ENCODE data around the gene CEP72.

The CEP72 gene

DNA sequence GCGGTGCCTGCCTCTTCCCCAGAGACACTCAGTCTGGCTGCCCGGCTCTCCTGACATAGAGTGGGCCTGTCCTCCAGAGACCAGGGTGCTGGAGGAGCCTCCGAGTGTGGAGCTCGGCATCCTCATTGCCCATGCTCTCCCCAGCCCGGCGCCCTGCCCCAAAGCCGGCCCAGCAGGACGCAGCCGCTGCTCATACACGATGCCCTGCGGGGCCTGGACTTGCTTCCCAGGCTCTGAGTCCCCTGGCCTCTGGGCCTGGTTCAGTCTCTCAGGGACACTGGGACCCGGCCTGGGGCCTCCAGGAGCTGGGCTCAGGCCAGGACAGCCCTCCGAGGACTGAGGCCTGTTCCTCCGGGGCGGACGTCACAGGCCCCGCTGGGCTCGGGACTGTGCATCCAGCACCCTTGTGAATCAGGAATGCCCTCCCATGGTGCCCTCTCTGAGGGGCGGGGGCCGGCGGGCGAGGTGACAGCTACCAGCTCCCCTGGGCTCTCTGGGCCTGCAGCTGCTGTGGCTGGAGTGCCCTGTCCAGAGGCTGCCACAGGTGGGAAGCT, 57.8 kb downstream of the CEP72 start:
- Histone ChIP-seq H3K27ac (ENCODE audit: low read depth, low read length) (no peak overlapping the region; the same call in 1 of the 2 replicates), H3K4me1 (ENCODE audit: control insufficient read depth, insufficient read depth, low read length) (peaks cover 26% of the 10 kb centered on the region; the same call in 1 of the 2 replicates), H3K9ac (ENCODE audit: low read length) (no peak overlapping the region)

DNA sequence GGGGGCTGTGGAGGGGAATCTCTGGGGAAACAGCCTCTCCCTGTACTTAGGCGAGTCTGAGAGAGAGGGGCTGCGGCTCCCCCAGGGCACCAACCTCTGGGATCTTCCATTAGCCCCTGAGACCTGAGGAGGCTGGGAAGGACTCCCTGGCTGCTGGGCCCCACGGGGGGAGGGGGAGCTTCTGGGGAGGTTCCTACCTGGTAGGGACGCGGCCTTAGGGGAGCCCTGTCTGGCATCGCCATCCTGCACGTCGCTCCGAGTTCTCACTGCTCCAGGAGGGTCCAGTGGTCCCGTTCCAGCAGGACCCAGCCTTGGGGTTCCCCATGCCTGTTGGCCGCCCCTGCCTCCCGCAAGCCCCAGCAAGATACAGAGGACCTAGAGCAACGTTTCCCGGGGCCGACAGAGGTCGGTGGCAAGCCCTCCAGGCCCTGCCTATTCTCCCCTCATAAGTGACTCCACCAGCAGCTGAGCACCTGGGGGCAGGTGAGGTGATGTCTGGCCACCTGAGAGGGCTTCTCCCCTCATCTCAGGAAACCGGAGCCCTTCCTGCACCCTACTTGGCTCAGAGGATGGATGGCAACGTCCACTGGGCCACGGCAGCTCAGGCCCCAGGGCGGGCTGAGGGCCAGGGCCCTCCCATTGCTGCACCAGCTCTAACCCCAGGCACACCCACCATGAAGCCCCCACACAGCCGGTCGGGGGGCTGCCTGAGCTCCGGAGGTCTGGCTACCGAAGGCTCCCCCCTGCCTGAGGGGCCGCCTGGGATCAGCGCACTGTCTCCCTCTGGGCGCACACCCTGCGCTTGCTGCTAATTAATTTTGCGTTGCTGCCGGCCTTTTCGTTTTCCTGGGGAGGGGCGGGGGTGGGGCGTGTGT, 58.5 kb downstream of the CEP72 start:
- Histone ChIP-seq H3K27ac (ENCODE audit: low read depth, low read length) (no peak overlapping the region), H3K4me3 (ENCODE audit: low read depth, low read length) (no peak overlapping the region), H3K27me3 (ENCODE audit: control insufficient read depth, insufficient read depth, low read length) (peaks cover 24% of the 10 kb centered on the region), H3K36me3 (ENCODE audit: control insufficient read depth, insufficient read depth, low read length) (peaks cover 15% of the 10 kb centered on the region), H3K9ac (ENCODE audit: low read length) (no peak overlapping the region), H3K4me1 (ENCODE audit: control insufficient read depth, insufficient read depth, low read length) (peaks cover 26% of the 10 kb centered on the region; the same call in 1 of the 2 replicates), H3K9me3 (ENCODE audit: control insufficient read depth, insufficient read depth, low read depth, low read length) (no peaks in the 10 kb centered on the region)

More for the DNA sequence above, 57.8 kb downstream of the CEP72 start:
- Histone ChIP-seq H3K9me3 (ENCODE audit: control insufficient read depth, insufficient read depth, low read depth, low read length) (no peaks in the 10 kb centered on the region), H3K27me3 (ENCODE audit: control insufficient read depth, insufficient read depth, low read length) (peaks cover 23% of the 10 kb centered on the region), H3K36me3 (ENCODE audit: control insufficient read depth, insufficient read depth, low read length) (peaks cover 20% of the 10 kb centered on the region), H3K4me3 (ENCODE audit: low read depth, low read length) (no peak overlapping the region)

DNA sequence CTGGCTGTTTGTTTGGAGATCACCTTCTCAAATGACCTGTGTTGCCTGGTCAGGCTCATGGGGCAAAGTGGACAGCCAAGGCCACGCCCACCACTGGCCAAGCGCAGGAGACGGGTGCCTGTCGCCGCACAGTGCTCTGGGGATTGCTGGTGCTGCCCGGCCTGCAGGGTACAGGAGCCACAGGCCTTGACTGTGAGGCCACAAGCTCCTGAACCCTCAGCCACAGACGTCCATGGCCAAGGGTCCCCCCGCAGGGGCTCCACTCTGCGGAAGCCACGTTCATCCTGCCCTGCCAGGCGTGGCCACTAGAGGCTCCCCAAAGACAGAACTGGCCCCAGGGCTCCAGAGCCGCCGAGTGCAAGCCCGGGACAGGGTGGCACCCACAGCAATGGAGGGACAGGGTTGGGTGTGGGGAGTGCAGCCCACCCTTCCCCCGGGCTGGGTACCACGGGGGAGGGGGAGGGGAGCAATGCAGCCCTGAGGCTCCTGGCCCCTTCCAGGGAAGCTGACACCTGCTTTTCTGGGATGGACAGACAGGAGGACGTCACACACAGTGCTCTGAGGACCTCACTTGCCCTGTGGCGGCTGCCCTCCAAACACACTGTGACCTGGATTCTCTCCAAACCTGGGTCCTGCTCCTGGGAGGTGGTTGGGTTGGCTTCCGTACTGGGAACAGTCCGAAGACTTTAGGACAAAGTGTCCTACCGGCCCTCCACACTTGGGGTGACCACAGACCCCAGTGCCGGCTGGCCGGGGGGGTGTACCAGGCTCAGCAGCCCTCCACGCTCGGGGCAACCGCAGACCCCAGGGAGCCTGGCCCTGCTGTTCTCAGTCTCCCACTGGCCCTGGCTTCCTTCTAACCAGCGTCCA, 59.6 kb downstream of the CEP72 start:
- H3K27ac ChIP-seq (ENCODE audit: low read depth, low read length) = no peak overlapping the region
- no peaks in the 10 kb centered on the region for H3K9me3 ChIP-seq (ENCODE audit: control insufficient read depth, insufficient read depth, low read depth, low read length)
- peaks cover 9% of the 10 kb centered on the region for H3K36me3 ChIP-seq (ENCODE audit: control insufficient read depth, insufficient read depth, low read length)
- peaks cover 35% of the 10 kb centered on the region for H3K27me3 ChIP-seq (ENCODE audit: control insufficient read depth, insufficient read depth, low read length)
- no peak overlapping the region for H3K4me3 ChIP-seq (ENCODE audit: low read depth, low read length)
- peaks cover 26% of the 10 kb centered on the region; the same call in 1 of the 2 replicates for H3K4me1 ChIP-seq (ENCODE audit: control insufficient read depth, insufficient read depth, low read length)
- H3K9ac ChIP-seq (ENCODE audit: low read length) = peak overlapping the region; percentile 71

DNA sequence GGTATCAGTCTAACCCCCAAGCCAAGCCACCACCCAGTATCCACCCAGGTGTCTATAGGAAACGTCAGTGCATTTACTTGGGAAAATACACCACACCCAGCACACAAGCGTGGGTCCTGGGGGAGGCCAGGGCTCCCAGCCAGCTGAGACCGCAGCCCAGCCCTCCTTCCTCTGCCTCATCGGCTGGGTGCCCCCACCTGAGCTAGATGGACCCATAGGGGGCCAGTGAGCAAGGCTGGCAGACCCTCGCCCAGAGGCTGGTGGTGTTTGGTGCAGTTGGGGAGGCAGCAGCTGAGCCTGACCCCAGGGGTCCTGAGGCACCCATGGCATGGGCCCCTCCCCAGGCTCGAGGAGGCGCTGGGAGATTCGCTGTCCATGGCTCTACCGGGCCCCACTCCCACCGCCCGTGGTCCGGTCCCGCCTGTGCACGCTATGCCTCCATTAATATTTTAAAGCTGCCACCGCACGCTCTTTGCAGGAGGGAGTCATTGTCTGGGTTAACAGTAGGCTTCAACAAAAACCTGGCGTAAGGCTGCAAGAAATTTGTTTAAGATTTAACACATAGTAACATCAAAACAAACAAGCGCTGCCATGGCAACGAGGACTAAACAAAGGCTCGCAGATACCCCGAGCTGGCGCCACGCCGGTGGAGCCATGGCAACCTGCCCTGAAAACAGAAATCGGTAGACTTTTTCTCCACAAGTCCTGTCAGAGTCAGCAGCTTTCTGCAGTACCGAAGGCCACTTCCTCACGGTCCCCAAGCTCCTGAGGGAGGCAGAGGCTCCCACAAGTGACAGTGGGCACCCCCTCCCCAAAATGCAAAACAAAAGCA, 60.4 kb downstream of the CEP72 start:
- no peaks in the 10 kb centered on the region for H3K9me3 ChIP-seq (ENCODE audit: control insufficient read depth, insufficient read depth, low read depth, low read length)
- H3K9ac ChIP-seq (ENCODE audit: low read length) = peak overlapping the region; percentile 71
- H3K4me3 ChIP-seq (ENCODE audit: low read depth, low read length) = no peak overlapping the region
- peaks cover 43% of the 10 kb centered on the region for H3K27me3 ChIP-seq (ENCODE audit: control insufficient read depth, insufficient read depth, low read length)
- peaks cover 26% of the 10 kb centered on the region; the same call in 1 of the 2 replicates for H3K4me1 ChIP-seq (ENCODE audit: control insufficient read depth, insufficient read depth, low read length)
- H3K27ac ChIP-seq (ENCODE audit: low read depth, low read length) = peak overlapping the region; percentile 48; the same call in 1 of the 2 replicates
- H3K36me3 ChIP-seq (ENCODE audit: control insufficient read depth, insufficient read depth, low read length) = peaks cover under 1% of the 10 kb centered on the region

DNA sequence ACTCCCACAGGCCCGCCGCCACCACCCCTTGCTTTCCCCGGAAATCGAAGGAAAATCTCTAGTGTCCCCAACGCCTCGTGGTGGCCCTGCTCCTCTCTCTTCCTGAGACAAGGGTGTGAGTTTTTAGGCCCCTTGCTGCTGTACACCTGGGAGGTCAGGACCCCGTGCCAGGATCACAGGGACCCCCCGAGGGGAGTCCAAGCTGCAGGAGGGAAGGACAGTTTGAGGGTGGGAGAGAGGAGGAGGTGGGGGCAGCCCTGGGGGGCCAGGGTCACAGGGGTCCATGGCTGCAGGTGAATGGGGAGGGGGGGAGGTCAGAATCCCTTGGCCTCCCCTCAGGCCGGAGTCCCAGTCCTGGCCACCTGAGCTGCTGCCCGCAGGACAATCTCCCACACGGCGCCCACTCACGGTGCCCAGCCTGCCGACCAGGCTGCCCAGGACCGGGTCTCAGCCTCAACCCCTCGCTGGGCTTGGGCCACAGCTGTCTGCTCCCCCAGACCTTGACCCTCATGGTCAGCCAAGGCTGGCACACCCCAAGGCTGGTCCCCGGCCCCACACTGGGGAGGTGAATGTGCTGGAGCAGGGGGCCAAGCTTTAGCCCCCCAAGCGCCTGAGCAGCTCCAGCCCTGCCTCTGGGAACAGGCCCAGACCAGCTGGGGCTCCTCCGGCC, 61.2 kb downstream of the CEP72 start:
- Histone ChIP-seq H3K4me3 (ENCODE audit: low read depth, low read length) (no peak overlapping the region), H3K9ac (ENCODE audit: low read length) (peak overlapping the region; percentile 71), H3K27ac (ENCODE audit: low read depth, low read length) (peak overlapping the region; percentile 48; the same call in 1 of the 2 replicates)

DNA sequence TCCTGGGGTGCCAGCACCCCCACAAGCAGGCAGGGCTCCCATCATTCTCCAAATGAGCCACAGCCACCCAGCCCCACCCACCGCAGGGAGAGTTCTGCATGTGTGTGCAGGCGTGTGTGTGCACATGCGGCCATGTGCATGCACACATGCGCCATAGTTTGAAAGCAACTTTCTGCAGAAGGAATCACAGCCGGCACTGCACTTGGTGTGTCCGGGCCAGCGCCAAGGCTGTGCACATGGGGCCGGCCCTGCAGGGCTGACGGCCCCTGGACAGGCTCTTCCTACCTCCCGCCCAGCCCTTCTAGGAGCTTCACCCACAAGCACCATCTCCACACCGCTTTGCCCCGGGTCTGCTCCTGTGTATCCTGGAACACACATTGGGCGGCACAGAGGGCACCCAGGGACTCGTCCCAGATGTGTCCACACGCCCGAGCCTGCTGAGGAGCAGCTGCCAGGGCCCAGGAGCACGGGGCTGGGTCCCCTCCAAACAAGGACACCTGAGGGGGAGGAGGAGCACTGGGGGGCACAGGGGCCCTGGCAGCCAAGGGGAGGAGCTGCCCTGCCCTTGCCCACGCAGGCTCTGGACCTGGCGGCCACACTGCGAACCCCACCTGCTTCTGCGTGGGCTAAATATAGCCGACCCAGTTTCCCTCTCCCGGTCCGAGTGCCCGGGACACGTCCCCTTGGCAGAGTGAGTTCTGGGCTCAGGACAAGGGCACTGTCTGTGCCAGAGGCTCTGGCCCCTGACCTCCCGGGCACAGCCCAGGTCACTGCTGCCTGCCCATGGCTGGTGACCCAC, 61.9 kb downstream of the CEP72 start:
- H3K36me3 ChIP-seq (ENCODE audit: control insufficient read depth, insufficient read depth, low read length) = no peaks in the 10 kb centered on the region
- no peak overlapping the region for H3K9ac ChIP-seq (ENCODE audit: low read length)

More for the DNA sequence above, 61.2 kb downstream of the CEP72 start:
- Histone ChIP-seq H3K9me3 (ENCODE audit: control insufficient read depth, insufficient read depth, low read depth, low read length) (no peaks in the 10 kb centered on the region), H3K27me3 (ENCODE audit: control insufficient read depth, insufficient read depth, low read length) (peaks cover 45% of the 10 kb centered on the region), H3K36me3 (ENCODE audit: control insufficient read depth, insufficient read depth, low read length) (no peaks in the 10 kb centered on the region), H3K4me1 (ENCODE audit: control insufficient read depth, insufficient read depth, low read length) (peaks cover 26% of the 10 kb centered on the region; the same call in 1 of the 2 replicates)

DNA sequence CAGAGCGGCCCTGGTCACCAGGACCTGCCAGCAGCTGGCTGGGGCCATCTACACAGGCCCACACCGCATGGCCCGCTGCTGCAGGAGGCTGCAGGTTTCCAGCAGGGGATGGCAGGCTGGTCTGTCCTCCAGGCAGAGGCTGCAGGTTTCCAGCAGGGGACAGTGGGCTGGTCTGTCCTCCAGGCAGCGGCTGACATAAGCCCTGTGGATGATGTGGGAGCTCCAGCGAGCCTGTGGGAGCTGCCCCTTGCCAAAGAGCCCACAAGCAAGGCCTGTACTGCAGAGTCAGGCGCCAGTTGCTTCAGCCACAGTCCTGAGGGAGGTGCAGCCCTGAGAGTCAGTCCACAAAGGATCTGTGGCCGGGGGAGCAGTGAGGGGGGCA, 62.5 kb downstream of the CEP72 start:
- H3K27ac ChIP-seq (ENCODE audit: low read depth, low read length) = no peak overlapping the region
- peaks cover 22% of the 10 kb centered on the region; the same call in 1 of the 2 replicates for H3K4me1 ChIP-seq (ENCODE audit: control insufficient read depth, insufficient read depth, low read length)
- no peaks in the 10 kb centered on the region for H3K36me3 ChIP-seq (ENCODE audit: control insufficient read depth, insufficient read depth, low read length)
- no peak overlapping the region for H3K9ac ChIP-seq (ENCODE audit: low read length)
- peaks cover 45% of the 10 kb centered on the region for H3K27me3 ChIP-seq (ENCODE audit: control insufficient read depth, insufficient read depth, low read length)
- no peak overlapping the region for H3K4me3 ChIP-seq (ENCODE audit: low read depth, low read length)
- no peaks in the 10 kb centered on the region for H3K9me3 ChIP-seq (ENCODE audit: control insufficient read depth, insufficient read depth, low read depth, low read length)

More for the DNA sequence above, 61.9 kb downstream of the CEP72 start:
- Histone ChIP-seq H3K9me3 (ENCODE audit: control insufficient read depth, insufficient read depth, low read depth, low read length) (no peaks in the 10 kb centered on the region), H3K4me1 (ENCODE audit: control insufficient read depth, insufficient read depth, low read length) (peaks cover 26% of the 10 kb centered on the region; the same call in 1 of the 2 replicates), H3K27ac (ENCODE audit: low read depth, low read length) (no peak overlapping the region), H3K27me3 (ENCODE audit: control insufficient read depth, insufficient read depth, low read length) (peaks cover 45% of the 10 kb centered on the region), H3K4me3 (ENCODE audit: low read depth, low read length) (no peak overlapping the region)

DNA sequence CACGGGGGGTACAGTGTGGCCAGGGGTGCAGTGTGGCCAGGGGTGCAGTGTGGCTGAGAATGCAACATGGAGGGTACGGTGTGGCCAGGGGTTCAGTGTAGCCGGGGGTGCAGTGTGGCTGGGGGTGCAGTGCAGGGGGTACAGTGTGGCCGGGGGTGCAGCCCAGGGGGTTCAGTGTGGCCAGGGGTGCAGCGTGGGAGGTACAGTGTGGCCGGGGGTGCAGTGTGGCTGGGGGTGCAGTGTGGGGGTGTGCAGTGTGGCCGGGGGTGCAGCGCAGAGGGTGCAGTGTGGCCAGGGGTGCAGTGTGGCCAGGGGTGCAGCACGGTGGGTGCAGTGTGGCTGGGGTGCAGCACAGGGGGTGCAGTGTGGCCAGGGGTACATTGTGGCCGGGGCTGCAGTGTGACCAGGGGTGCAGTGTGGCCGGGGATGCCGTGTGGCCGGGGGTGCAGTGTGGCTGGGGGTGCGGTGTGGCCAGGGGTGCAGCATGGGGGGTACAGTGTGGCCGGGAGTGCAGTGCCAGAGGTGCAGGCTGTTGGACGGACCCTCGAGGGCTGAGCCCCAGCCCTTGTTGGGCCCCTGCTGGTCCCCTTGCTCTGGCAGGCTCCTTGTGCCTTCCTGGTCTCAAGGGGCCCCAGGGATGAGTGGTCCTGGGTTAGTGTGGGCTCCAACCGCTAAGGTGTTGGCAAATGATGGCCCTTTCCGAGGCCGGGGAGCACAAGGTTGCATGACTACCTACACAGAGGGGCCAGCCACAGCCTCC, 63.2 kb downstream of the CEP72 start:
- no peak overlapping the region for H3K9ac ChIP-seq (ENCODE audit: low read length)
- peaks cover 45% of the 10 kb centered on the region for H3K27me3 ChIP-seq (ENCODE audit: control insufficient read depth, insufficient read depth, low read length)
- no peak overlapping the region for H3K27ac ChIP-seq (ENCODE audit: low read depth, low read length)
- H3K4me1 ChIP-seq (ENCODE audit: control insufficient read depth, insufficient read depth, low read length) = peaks cover 21% of the 10 kb centered on the region; the same call in 1 of the 2 replicates
- no peak overlapping the region for H3K4me3 ChIP-seq (ENCODE audit: low read depth, low read length)
- no peaks in the 10 kb centered on the region for H3K36me3 ChIP-seq (ENCODE audit: control insufficient read depth, insufficient read depth, low read length)
- H3K9me3 ChIP-seq (ENCODE audit: control insufficient read depth, insufficient read depth, low read depth, low read length) = no peaks in the 10 kb centered on the region

All from HUES6 (cell line).